ENCODE data around the gene PCLAF.

- TF ChIP-seq SUZ12 (IDR thresholded peaks at IDR 0.05) (no peak), HDGF (IDR thresholded peaks at IDR 0.05; ENCODE audit: borderline replicate concordance) (no peak)
These were observed 20.0 kb downstream of the PCLAF start for GRCh38 chr15:64361259-64361658.

Data from HEK293T (cell line).